ENCODE data around the gene METTL16. TPM values are rescaled to one million over a fixed set of nuclear protein-coding genes. Genes with fewer than 3 reads are reported as not detected.
A peak's percentile ranks its signal among the peaks of the same experiment; 100 is the strongest.

Gene METTL16
- total RNA-seq, 1 donor from 2014 or later = 22.6 TPM

DNA sequence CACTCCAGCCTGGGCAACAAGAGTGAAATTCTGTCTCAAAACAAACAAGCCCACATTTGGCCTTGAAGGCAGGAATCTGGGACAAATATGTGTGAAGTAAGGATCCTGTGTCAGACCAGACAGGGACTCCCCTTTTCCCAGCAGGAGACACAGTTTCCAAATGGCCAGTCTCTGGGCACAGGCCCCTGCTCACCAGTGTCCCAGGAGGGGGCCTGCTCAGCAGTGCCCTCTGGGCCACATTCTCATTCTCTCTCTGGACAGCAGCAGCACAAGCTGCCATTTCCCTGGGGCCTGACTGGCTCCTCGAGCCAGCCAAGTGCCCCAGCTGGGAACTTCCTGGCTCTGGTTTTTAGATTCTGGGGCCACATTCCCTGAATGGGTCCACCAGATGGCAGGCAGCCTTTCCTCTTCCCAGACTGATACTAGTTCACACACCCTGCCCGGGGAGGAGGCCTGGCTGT lies 99.1 kb downstream of the METTL16 start:
- Mint-ChIP-seq H3K4me1 (ENCODE audit: low read depth, unreplicated experiment) (peaks cover 13% of the 10 kb centered on the region), H3K27me3 (ENCODE audit: unreplicated experiment) (peaks cover 2% of the 10 kb centered on the region), H3K36me3 (ENCODE audit: unreplicated experiment) (no peaks in the 10 kb centered on the region), H3K9me3 (ENCODE audit: unreplicated experiment) (peaks cover 3% of the 10 kb centered on the region), H3K4me3 (ENCODE audit: unreplicated experiment) (no peak overlapping the region), H3K27ac (ENCODE audit: unreplicated experiment) (peak overlapping the region; percentile 76)
- peak; percentile 41 for DNase-seq
- TF ChIP-seq, protein P1, sequence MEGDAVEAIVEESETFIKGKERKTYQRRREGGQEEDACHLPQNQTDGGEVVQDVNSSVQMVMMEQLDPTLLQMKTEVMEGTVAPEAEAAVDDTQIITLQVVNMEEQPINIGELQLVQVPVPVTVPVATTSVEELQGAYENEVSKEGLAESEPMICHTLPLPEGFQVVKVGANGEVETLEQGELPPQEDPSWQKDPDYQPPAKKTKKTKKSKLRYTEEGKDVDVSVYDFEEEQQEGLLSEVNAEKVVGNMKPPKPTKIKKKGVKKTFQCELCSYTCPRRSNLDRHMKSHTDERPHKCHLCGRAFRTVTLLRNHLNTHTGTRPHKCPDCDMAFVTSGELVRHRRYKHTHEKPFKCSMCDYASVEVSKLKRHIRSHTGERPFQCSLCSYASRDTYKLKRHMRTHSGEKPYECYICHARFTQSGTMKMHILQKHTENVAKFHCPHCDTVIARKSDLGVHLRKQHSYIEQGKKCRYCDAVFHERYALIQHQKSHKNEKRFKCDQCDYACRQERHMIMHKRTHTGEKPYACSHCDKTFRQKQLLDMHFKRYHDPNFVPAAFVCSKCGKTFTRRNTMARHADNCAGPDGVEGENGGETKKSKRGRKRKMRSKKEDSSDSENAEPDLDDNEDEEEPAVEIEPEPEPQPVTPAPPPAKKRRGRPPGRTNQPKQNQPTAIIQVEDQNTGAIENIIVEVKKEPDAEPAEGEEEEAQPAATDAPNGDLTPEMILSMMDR (IDR thresholded peaks at IDR 0.05; ENCODE audit: partially characterized antibody, unreplicated experiment) = no peak

- Mint-ChIP-seq H3K4me3 (ENCODE audit: unreplicated experiment) (no peak overlapping the region), H3K36me3 (ENCODE audit: unreplicated experiment) (no peaks in the 10 kb centered on the region), H3K27me3 (ENCODE audit: unreplicated experiment) (peaks cover 5% of the 10 kb centered on the region), H3K4me1 (ENCODE audit: low read depth, unreplicated experiment) (peaks cover 11% of the 10 kb centered on the region), H3K27ac (ENCODE audit: unreplicated experiment) (peak overlapping the region; percentile 3), H3K9me3 (ENCODE audit: unreplicated experiment) (peaks cover 3% of the 10 kb centered on the region)
- DNase-seq = no peak
- TF ChIP-seq, protein P1 (IDR thresholded peaks at IDR 0.05; ENCODE audit: partially characterized antibody, unreplicated experiment) = no peak
These were observed 100.7 kb downstream of the METTL16 start for GRCh38 chr17:2410951-2411350.

DNA sequence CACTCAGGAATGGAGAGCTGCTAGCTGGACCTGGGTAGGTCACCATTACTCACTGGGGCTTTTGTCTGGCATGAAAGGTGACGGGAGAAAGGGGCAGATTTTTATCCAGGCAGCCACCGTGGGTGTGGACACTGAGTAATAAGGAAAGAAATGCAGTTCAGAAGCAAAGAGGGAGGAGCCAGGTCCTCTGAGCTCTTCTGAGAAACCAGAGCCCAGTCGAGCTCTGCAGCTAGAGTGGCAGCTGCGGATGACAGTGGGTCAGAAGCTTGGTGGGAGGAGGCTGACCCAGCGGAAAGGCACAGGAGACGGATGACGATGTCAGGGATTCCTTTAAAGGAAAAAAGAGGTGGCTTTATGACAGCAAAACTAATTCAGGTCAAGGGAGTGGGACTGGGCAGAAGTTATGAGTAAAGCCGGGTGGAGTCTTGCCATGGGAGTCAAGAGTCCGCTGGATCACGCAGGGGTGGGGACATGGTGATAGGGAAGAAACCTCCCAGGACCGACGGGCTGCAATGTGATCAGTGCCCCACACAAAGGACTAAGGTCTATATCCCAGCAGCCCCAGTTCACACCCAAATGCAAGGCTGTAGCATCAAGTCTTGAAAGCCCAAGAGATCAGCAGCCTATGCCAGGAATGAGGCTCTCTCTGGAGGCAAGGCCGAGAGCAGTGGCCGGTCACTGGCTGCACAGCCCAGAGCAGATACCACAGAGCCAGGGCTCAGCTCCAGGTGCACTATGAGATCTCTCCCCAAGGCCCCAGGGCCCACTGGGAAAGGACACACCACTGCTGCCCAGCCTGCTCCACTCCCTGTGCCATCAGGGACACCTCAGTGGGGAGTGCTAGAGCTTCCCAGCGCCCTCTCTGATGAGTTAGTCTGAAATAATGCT lies 104.5 kb downstream of the METTL16 start:
- TF ChIP-seq, protein P1 (IDR thresholded peaks at IDR 0.05; ENCODE audit: partially characterized antibody, unreplicated experiment) = no peak
- Mint-ChIP-seq H3K4me1 (ENCODE audit: low read depth, unreplicated experiment) (peaks cover 11% of the 10 kb centered on the region), H3K9me3 (ENCODE audit: unreplicated experiment) (peaks cover 3% of the 10 kb centered on the region), H3K27ac (ENCODE audit: unreplicated experiment) (peak overlapping the region; percentile 57), H3K27me3 (ENCODE audit: unreplicated experiment) (peaks cover 9% of the 10 kb centered on the region), H3K4me3 (ENCODE audit: unreplicated experiment) (no peak overlapping the region), H3K36me3 (ENCODE audit: unreplicated experiment) (no peaks in the 10 kb centered on the region)
- no peak for DNase-seq

GRCh38 chr17:2406271-2406902 lies 105.3 kb downstream of the METTL16 start:
- H3K36me3 Mint-ChIP-seq (ENCODE audit: unreplicated experiment) = no peaks in the 10 kb centered on the region
- TF ChIP-seq, protein P1 (IDR thresholded peaks at IDR 0.05; ENCODE audit: partially characterized antibody, unreplicated experiment) = no peak
- H3K4me3 Mint-ChIP-seq (ENCODE audit: unreplicated experiment) = no peak overlapping the region
- peak overlapping the region; percentile 57 for H3K27ac Mint-ChIP-seq (ENCODE audit: unreplicated experiment)
- DNase-seq = no peak
- H3K27me3 Mint-ChIP-seq (ENCODE audit: unreplicated experiment) = peaks cover 9% of the 10 kb centered on the region
- H3K9me3 Mint-ChIP-seq (ENCODE audit: unreplicated experiment) = peaks cover 3% of the 10 kb centered on the region
- H3K4me1 Mint-ChIP-seq (ENCODE audit: low read depth, unreplicated experiment) = peaks cover 11% of the 10 kb centered on the region

All from glutamatergic neuron (in vitro differentiated cells).